IMR-90 (cell line): ENCODE measurements around the gene BCL2. TPM values are rescaled to one million over a fixed set of nuclear protein-coding genes. Genes with fewer than 3 reads are reported as not detected.

ENCODE experiments used
- ATAC-seq: fragments of 200-7000 bp; cut with Tn5 transposase; 2 replicates; pipeline ENCODE4 v1.9.1; 2020; ENCODE audit warnings: low read depth, mild to moderate bottlenecking, moderate library complexity
- BruUV-seq: library from RNA; stranded (reverse); fragments of 400-500 nt; replicated peaks from 2 replicates; lab custom pipeline; 2021; lab: Mats Ljungman, UMichigan
- CTCF ChIA-PET: fragments of 300-600 bp; formaldehyde crosslinking; extraction: SDS; loops from one replicate; lab custom pipeline; 2021; ENCODE audit warnings: antibody characterized with exemption; lab: Yijun Ruan, JAX
- POLR2A ChIA-PET: fragments of 300-600 bp; sonication (Branson Sonifier 250); formaldehyde crosslinking; loops from one replicate; lab custom pipeline; 2022; ENCODE audit warnings: antibody characterized with exemption; ENCODE audit not compliant: unreplicated experiment; lab: Charles Lee
- DNase-seq: peaks from one replicate; pipeline ENCODE4 v3.0.0; 2013
- H2AFZ ChIP-seq: replicated peaks from 2 replicates; pipeline ENCODE3; 2013; ENCODE audit warnings: low read length, mild to moderate bottlenecking; ENCODE audit not compliant: poor library complexity
- H2AK5ac ChIP-seq: 2 replicates; pipeline ENCODE4 v1.6.1; 2013; ENCODE audit warnings: low read depth, low read length, inconsistent platforms
- H2AK9ac ChIP-seq: replicated peaks from 2 replicates; pipeline ENCODE3; 2013; ENCODE audit warnings: mild to moderate bottlenecking, low read depth, low read length, moderate library complexity; ENCODE audit not compliant: poor library complexity
- H2BK120ac ChIP-seq: 2 replicates; pipeline ENCODE4 v1.6.1; 2013; ENCODE audit warnings: low read depth, low read length, inconsistent platforms
- H2BK15ac ChIP-seq: 3 replicates; pipeline ENCODE4 v1.6.1; 2013; ENCODE audit warnings: low read depth, low read length, inconsistent platforms
- H2BK20ac ChIP-seq: 2 replicates; pipeline ENCODE4 v1.6.1; 2013; ENCODE audit warnings: low read depth, mild to moderate bottlenecking, inconsistent platforms, low read length, moderate library complexity
- H2BK5ac ChIP-seq: 2 replicates; pipeline ENCODE4 v1.6.1; 2013; ENCODE audit warnings: mild to moderate bottlenecking, low read depth, low read length, inconsistent platforms; ENCODE audit not compliant: poor library complexity, severe bottlenecking
- H3K14ac ChIP-seq: replicated peaks from 2 replicates; pipeline ENCODE4 v1.6.1; 2013; ENCODE audit warnings: low read depth, low read length, inconsistent platforms
- H3K18ac ChIP-seq: 2 replicates; pipeline ENCODE4 v1.6.1; 2013; ENCODE audit warnings: low read depth, low read length, control low read depth
- H3K23ac ChIP-seq: 2 replicates; pipeline ENCODE4 v1.6.1; 2013; ENCODE audit warnings: low read depth, low read length, inconsistent platforms
- H3K27ac ChIP-seq: 2 replicates; pipeline ENCODE4 v1.5.1; 2013; ENCODE audit warnings: mild to moderate bottlenecking, control low read depth, low read length; ENCODE audit not compliant: insufficient read depth
- H3K27me3 ChIP-seq: 2 replicates; pipeline ENCODE4 v1.6.1; 2013; ENCODE audit warnings: low read length; ENCODE audit not compliant: control insufficient read depth, insufficient read depth
- H3K36me3 ChIP-seq: 2 replicates; pipeline ENCODE4 v1.6.1; 2013; ENCODE audit warnings: low read length, mixed read lengths; ENCODE audit not compliant: control insufficient read depth, insufficient read depth
- H3K4ac ChIP-seq: 2 replicates; pipeline ENCODE4 v1.6.1; 2013; ENCODE audit warnings: low read depth, low read length, inconsistent platforms
- H3K4me1 ChIP-seq: 2 replicates; pipeline ENCODE4 v1.6.1; 2013; ENCODE audit warnings: low read length, mixed read lengths; ENCODE audit not compliant: control insufficient read depth, insufficient read depth
- H3K4me2 ChIP-seq: 2 replicates; pipeline ENCODE4 v1.6.1; 2013; ENCODE audit warnings: low read depth, mild to moderate bottlenecking, control low read depth, low read length, moderate library complexity
- H3K4me3 ChIP-seq: 2 replicates; pipeline ENCODE4 v1.5.1; 2013; ENCODE audit warnings: low read depth, mild to moderate bottlenecking, control low read depth, low read length, moderate library complexity; ENCODE audit not compliant: insufficient read depth
- H3K56ac ChIP-seq: 2 replicates; pipeline ENCODE4 v1.6.1; 2013; ENCODE audit warnings: low read length, inconsistent platforms; ENCODE audit not compliant: insufficient read depth; ENCODE audit errors: extremely low read depth
- H3K79me1 ChIP-seq, 2 experiments: 2 replicates each; pipeline ENCODE4 v1.6.1; 2013; ENCODE audit warnings: low read length in 2 of 2, inconsistent platforms in 1 of 2, low read depth in 1 of 2
- H3K9ac ChIP-seq: 2 replicates; pipeline ENCODE4 v1.6.1; 2013; ENCODE audit warnings: low read depth, low read length, control low read depth
- H3K9me1 ChIP-seq: 2 replicates; pipeline ENCODE4 v1.6.1; 2013; ENCODE audit warnings: low read length, inconsistent platforms; ENCODE audit not compliant: insufficient read depth
- H3K9me3 ChIP-seq: 2 replicates; pipeline ENCODE4 v1.6.1; 2013; ENCODE audit warnings: low read length; ENCODE audit not compliant: control insufficient read depth, insufficient read depth
- H4K20me1 ChIP-seq: 2 replicates; pipeline ENCODE4 v1.6.1; 2013; ENCODE audit warnings: low read length, inconsistent platforms; ENCODE audit not compliant: insufficient read depth
- H4K5ac ChIP-seq: 2 replicates; pipeline ENCODE4 v1.6.1; 2013; ENCODE audit warnings: mild to moderate bottlenecking, low read depth, low read length, control low read depth
- H4K8ac ChIP-seq, 2 experiments: 2 replicates each; pipeline ENCODE4 v1.6.1; 2013; ENCODE audit warnings: low read depth in 2 of 2, low read length in 2 of 2, control low read depth in 1 of 2, inconsistent platforms in 1 of 2
- H4K91ac ChIP-seq: 2 replicates; pipeline ENCODE4 v1.6.1; 2013; ENCODE audit warnings: low read depth, low read length, inconsistent platforms; ENCODE audit not compliant: insufficient read depth
- MAZ ChIP-seq: IDR thresholded peaks from 2 replicates; pipeline ENCODE4 v1.6.1; 2012; ENCODE audit warnings: low read depth, mild to moderate bottlenecking, low read length, improper control_type of control experiment, moderate library complexity, borderline replicate concordance
- RAD21 ChIP-seq: IDR thresholded peaks from 2 replicates; pipeline ENCODE4 v1.6.1; 2012; ENCODE audit warnings: low read length, improper control_type of control experiment
- WGBS, 2 experiments: methylation state at CpG; one replicate each; pipeline versions ENCODE4 v1.1.5 to v1.1.7; 2013; ENCODE audit warnings: missing lambda C conversion rate in 2 of 2; ENCODE audit not compliant: insufficient read length in 1 of 2; ENCODE audit errors: extremely low coverage in 2 of 2; 5-methylcytosine and 5-hydroxymethylcytosine counted together
- dilution Hi-C: fragments of 300-500 bp; cut with HindIII; formaldehyde crosslinking; loops from one replicate; pipeline ENCODE4 v1.14.3; 2018; ENCODE audit warnings: low sequenced_read_pairs; ENCODE audit not compliant: unreplicated experiment
- in situ Hi-C: fragments of 300-500 bp; cut with MboI; formaldehyde crosslinking; loops from 3 replicates; pipeline ENCODE4 v1.14.3; 2019; ENCODE audit warnings: low sequenced_read_pairs, inconsistent platforms, mixed read lengths
- intact Hi-C: fragments of 100-400 bp; cut with micrococcal nuclease; formaldehyde crosslinking; loops from 2 replicates; pipeline ENCODE4 v1.10.0; 2022
- polyA plus RNA-seq, 3 experiments: library from polyadenylated mRNA; depleted of rRNA; stranded (reverse); fragments of >200 nt; gene quantifications; 2 replicates each; pipeline ENCODE4 v1.2.3, GENCODE V29; 2012; ENCODE audit warnings: low replicate concordance in 1 of 3
- total RNA-seq: library from RNA; depleted of rRNA; stranded (reverse); fragments of >200 nt; gene quantifications from 2 replicates; pipeline ENCODE4 v1.2.3, GENCODE V29; 2012

Gene BCL2
- total and polyA plus RNA-seq, 2 of the 4 experiments (the other 2 are of a cell fraction), result 0.24 to 0.54 TPM

DNA sequence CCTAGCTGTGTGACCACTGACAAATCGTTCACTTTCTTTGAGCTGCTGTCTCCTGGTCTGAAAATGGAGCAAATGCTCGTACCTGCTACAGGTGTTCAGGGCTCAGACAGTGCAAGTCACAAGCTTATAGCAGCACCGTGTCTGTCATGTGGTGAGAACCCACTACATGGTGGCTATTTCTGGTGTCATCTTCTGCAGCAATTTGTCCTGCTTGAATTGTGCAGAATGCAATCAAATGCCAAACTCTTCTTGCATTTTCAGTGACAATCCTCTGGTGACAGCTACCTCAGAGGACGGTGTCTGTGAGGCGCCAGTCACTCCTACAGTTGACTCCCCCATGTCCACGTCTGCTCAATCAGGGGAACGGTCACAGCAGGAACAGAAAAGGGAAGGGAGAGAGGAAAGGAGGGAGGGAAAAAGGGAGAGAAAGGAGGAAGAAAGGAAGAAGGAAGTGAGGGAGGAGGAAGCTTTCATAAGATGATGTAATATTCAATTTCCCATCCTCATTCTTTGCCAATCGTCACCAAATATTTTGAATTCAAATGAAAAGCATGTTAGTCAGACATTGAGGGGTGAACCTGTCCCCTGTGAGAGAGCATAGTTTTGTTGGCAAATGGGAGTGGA, 122.2 kb downstream of the BCL2 start:
- TF ChIP-seq RAD21 (no peak), MAZ (no peak)
- Histone ChIP-seq H2AK5ac (no peak overlapping the region), H3K4me2 (no peak overlapping the region), H3K27ac (no peak overlapping the region), H3K9me3 (no peaks in the 10 kb centered on the region), H3K18ac (no peak overlapping the region), H3K14ac (no peak overlapping the region), H3K4me3 (no peak overlapping the region), H3K36me3 (no peaks in the 10 kb centered on the region), H4K8ac (no peak overlapping the region), H3K4me1 (no peaks in the 10 kb centered on the region), H2AFZ (peak overlapping the region; percentile 48), H2BK20ac (no peak overlapping the region), H4K5ac (no peak overlapping the region), H3K9me1 (peaks cover 16% of the 10 kb centered on the region; the same call in 1 of the 2 replicates), H4K91ac (no peak overlapping the region), H3K9ac (no peak overlapping the region), H3K23ac (no peak overlapping the region), H3K4ac (no peak overlapping the region), H2BK120ac (no peak overlapping the region), H2BK5ac (no peak overlapping the region), H3K27me3 (no peaks in the 10 kb centered on the region), H3K79me1 (peaks cover 0 to 5% of the 10 kb centered on the region in 2 experiments; a peak in 1 of 4 replicates), H4K20me1 (0 out of 2 replicates have a peak, but pooled peaks cover 6% of the 10 kb centered on the region), H2BK15ac (no peak overlapping the region), H2AK9ac (no peak overlapping the region), H3K56ac (no peak overlapping the region)
- 67% methylated on average over 3 of the region's 8 CpGs; no CpG with 5 or more reads in 1 of the 2 experiments for WGBS, 2 experiments
- ChIA-PET POLR2A (no interaction called here), CTCF (no interaction called here)
- in situ Hi-C loops, result no loop called here
- dilution Hi-C loops, result no loop called here
- ATAC-seq (no peak), DNase-seq (no peak)
- BruUV-seq, result no TSS peak
- intact Hi-C loops, result no loop called here
